Pancreas (tissue), 10 donors: ENCODE results near the gene FAM186B. TPM values are rescaled to one million over a fixed set of nuclear protein-coding genes. Genes with fewer than 3 reads are reported as not detected.

Experiments used
- ATAC-seq, 4 donors: fragments of 200-7000 bp; cut with Tn5 transposase; one replicate each; pipeline versions ENCODE4 v1.8.0 to v1.9.1; 2020; ENCODE audit warnings: mild to moderate bottlenecking in 4 of 4, moderate library complexity in 4 of 4
- DNase-seq, 6 donors: peaks; one replicate each; pipeline ENCODE4 v3.0.0-alpha.2; 2020
- FAIRE-seq: peaks from 2 replicates; lab custom pipeline; 2012; peaks lifted over from hg19 to GRCh38; lab: Jason Lieb, UNC
- H3K27ac ChIP-seq, 4 donors: fragments of 200-600 bp; sonication (generic); 1 replicate in 3 of 4; 2 replicates in 1 of 4; pipeline versions ENCODE4 v1.5.0 to v1.8.0; 2020
- H3K27me3 ChIP-seq, 4 donors: fragments of 200-600 bp; one replicate each; pipeline ENCODE4 v1.8.0; 2021
- H3K36me3 ChIP-seq, 3 donors: fragments of 200-600 bp; sonication (generic) in 1 of 3; one replicate each; pipeline versions ENCODE4 v1.5.0 to v1.8.0; 2020 to 2021
- H3K4me1 ChIP-seq, 3 donors: fragments of 200-600 bp; one replicate each; pipeline ENCODE4 v1.8.0; 2021
- H3K4me3 ChIP-seq, 4 donors: fragments of 200-600 bp; sonication (generic) in 2 of 4; one replicate each; pipeline versions ENCODE4 v1.5.0 to v1.8.0; 2020 to 2021
- H3K9me3 ChIP-seq, 4 donors: fragments of 200-600 bp; one replicate each; pipeline ENCODE4 v1.8.0; 2021
- CTCF ChIP-seq, 4 donors: fragments of 200-600 bp; sonication (generic) in 3 of 4; IDR thresholded peaks; one replicate each; pipeline versions ENCODE4 v1.5.0 to v1.8.0; 2021; ENCODE audit warnings: antibody characterized with exemption in 4 of 4
- WGBS, 2 donors: extraction: QIAGEN DNeasy Blood & Tissue Kit; methylation state at CpG; one replicate each; pipeline ENCODE4 v1.1.7; 2013; 5-methylcytosine and 5-hydroxymethylcytosine counted together
- intact Hi-C, 3 donors: fragments of 100-400 bp; cut with DNase I; formaldehyde crosslinking; loops; one replicate each; pipeline versions ENCODE4 v1.11.1 to v1.14.2; 2022
- polyA plus RNA-seq, 2 donors: library from polyadenylated mRNA; stranded (reverse); fragments of 200-250 nt; gene quantifications; one replicate each; pipeline ENCODE4 v1.2.3, GENCODE V29; 2013
- total RNA-seq, 6 donors: library from RNA; stranded (reverse); fragmentation: NEBNext Ultra II Directional in 4 of 6; extraction: Animal tissue kit (Norgen Biotek cat#: 25700) in 4 of 6; gene quantifications; one replicate each; pipeline versions ENCODE4 v1.2.1 to v1.2.4, GENCODE V29; 2021 to 2023
- donor health status: healthy with polysubstance abuse.
- donor health status: DM: no; HTN: no; CAD: no; lungs with moderate emphysema.
- donor health status: DM: no; HTN: no; CAD: no.
- donor health status: control.
- donor health status: control.
- donor health status: Bipolar disorder and iron deficiency.
- donor health status: DM: yes; HTN: yes; CAD: no.
- donor health status: DM: no; HTN: no; CAD: no.
- donor health status: DM: no; HTN: no; CAD: no.
- donor health status: DM: yes; HTN: yes; CAD: no.

FAM186B gene
- total and polyA plus RNA-seq, 8 donors = 0.49 to 1.7 (median 0.74) TPM

- Histone ChIP-seq H3K36me3 (no peaks in the 10 kb centered on the region), H3K27me3 (no peaks in the 10 kb centered on the region), H3K4me3 (no peak overlapping the region), H3K9me3 (no peaks in the 10 kb centered on the region), H3K27ac (no peak overlapping the region), H3K4me1 (no peaks in the 10 kb centered on the region)
- 88 to 91% methylated on average over 11 of the region's 11 CpGs for WGBS, 2 donors
- DNase-seq = peak in 1 of 6 donors; percentile 44
- ATAC-seq = no peak
- TF ChIP-seq CTCF (IDR thresholded peaks at IDR 0.05) = no peak
- FAIRE-seq = no peak
- intact Hi-C loops = loop anchor here (5.0 to 10.0 kb wide), 2 partner anchors 55 to 58 kb away; partner anchors contain the start of gene FMNL3 (in 3 of the 3)
Observed at GRCh38 chr12:49649445-49649844, 44.0 kb upstream of the FAM186B start.

GRCh38 chr12:49648712-49649003 is 43.2 kb upstream of the FAM186B start:
- no peak for FAIRE-seq
- Histone ChIP-seq H3K36me3 (peaks cover 0 to 2% (median 0%) of the 10 kb centered on the region in 3 donors), H3K9me3 (no peaks in the 10 kb centered on the region), H3K4me3 (no peak overlapping the region), H3K27ac (no peak overlapping the region), H3K27me3 (no peaks in the 10 kb centered on the region), H3K4me1 (no peaks in the 10 kb centered on the region)
- intact Hi-C loops = loop anchor here (5.0 to 10.0 kb wide), 2 partner anchors 56 to 59 kb away; partner anchors contain the start of gene FMNL3 (in 3 of the 3)
- peak in 1 of 6 donors; percentile 32 for DNase-seq
- no peak for ATAC-seq
- no peak for TF ChIP-seq CTCF (IDR thresholded peaks at IDR 0.05)
- WGBS, 2 donors = 86 to 88% methylated on average over 3 of the region's 3 CpGs

DNA sequence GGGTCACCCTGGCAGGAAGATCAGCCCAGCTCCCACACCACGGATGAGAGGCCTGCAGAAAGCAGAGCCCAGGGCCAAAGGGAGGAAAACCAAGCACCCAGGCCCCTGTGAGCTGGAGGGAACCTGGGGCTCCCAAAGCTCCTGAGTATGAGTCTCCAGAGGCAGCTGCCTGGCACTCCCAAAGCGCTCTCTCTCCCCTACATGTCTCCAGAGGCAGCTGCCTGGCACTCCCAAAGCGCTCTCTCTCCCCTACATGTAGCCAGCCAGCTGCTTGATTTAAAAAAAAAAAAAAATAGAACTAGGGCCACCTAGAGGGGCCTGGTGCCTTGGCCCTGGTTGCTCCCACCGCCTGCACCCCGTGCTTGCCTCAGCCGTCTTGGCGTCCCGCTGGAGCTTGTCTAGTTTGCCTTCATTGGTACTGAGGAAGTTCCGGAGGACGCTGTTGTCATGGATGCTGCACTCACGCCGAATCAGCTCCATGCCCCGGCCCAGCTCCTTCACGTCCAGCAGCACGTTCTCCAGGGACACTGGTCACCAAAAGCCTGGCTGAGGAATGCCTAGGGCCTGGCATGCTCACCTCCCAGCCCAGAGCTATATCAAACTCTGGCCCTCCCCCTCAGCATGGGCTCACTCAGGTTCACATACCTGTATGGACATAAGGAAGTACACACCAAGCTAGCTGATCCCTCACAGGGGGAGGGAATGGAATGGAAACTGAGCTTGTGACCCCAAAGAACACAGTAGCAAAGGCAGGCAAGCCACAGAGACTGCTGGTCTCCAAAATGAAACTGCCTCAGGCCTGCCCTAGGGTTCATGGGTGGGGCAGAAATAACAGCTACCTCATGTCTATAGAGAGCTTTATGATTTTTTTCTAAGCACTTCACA is 42.6 kb upstream of the FAM186B start:
- no peak for TF ChIP-seq CTCF (IDR thresholded peaks at IDR 0.05)
- intact Hi-C loops = loop anchor here (5.0 to 10.0 kb wide), 2 partner anchors 57 to 59 kb away; partner anchors contain the start of gene FMNL3 (in 3 of the 3)

DNA sequence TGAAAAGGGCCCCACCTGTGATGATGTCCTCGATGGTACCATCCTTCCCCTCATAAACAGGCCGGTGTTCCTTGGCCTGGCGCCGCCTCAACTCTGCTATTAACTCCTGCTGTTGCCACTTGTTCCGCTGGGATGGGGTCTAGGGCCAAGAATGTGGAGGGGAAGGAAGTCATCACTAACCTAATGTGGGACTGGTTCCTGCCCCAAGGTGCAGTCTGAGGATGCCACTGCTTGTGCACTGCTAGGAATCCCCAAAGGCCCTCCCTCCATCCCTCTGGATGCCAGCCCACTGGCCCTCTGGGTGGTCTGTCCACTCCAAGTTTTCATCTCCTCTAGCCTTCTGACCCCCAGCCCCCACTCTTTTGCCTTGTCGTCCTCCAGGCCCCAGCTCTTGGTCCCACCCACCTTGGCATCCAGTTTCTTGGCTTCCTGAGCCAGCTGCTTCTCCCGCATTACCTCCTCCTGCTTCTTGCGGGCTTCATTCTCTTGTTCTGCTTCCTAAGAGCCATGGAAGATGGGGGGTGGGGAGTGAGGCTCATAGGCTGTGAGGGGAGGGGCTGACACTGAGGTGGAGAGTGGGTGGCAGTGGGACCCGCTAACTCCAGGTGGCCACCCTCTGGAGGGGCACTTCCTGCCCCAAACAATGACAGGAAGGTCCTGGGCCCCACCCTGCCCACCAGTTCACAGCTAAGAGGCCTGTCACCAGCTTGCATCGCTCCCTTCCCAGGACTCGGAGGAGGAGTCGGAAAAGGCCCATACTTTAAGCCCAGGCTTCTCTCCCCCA is 41.6 kb upstream of the FAM186B start:
- Histone ChIP-seq H3K27ac (no peak overlapping the region), H3K4me1 (no peaks in the 10 kb centered on the region), H3K9me3 (no peaks in the 10 kb centered on the region), H3K4me3 (no peak overlapping the region), H3K27me3 (no peaks in the 10 kb centered on the region), H3K36me3 (peaks cover 0 to 11% (median 0%) of the 10 kb centered on the region in 3 donors)
- TF ChIP-seq CTCF (IDR thresholded peaks at IDR 0.05) = no peak
- ATAC-seq (no peak), DNase-seq (peak in 1 of 6 donors; percentile 43), FAIRE-seq (no peak)
- 88 to 91% methylated on average over 12 of the region's 12 CpGs for WGBS, 2 donors
- intact Hi-C loops = loop anchor here (5.0 to 10.0 kb wide), 2 partner anchors 58 to 60 kb away; partner anchors contain the start of gene FMNL3 (in 3 of the 3)

More for the DNA sequence above, 42.6 kb upstream of the FAM186B start:
- H3K4me1 ChIP-seq = no peaks in the 10 kb centered on the region
- peaks cover 0 to 8% (median 0%) of the 10 kb centered on the region in 3 donors for H3K36me3 ChIP-seq
- no peak for FAIRE-seq
- H3K4me3 ChIP-seq = no peak overlapping the region
- H3K27ac ChIP-seq = no peak overlapping the region
- H3K27me3 ChIP-seq = no peaks in the 10 kb centered on the region
- H3K9me3 ChIP-seq = no peaks in the 10 kb centered on the region
- peak in 1 of 6 donors; percentile 44 for DNase-seq
- no peak for ATAC-seq
- WGBS, 2 donors = 83 to 85% methylated on average over 15 of the region's 15 CpGs
